Right atrium auricular region (tissue), 2 donors: ENCODE results near the gene SMIM44. TPM values are rescaled to one million over a fixed set of nuclear protein-coding genes. Genes with fewer than 3 reads are reported as not detected.
A peak's percentile ranks its signal among the peaks of the same experiment; 100 is the strongest.
"Not testable (repeated sequence)": the region's sequence is repeated elsewhere in the genome, so short reads cannot be mapped to it uniquely, and the experiment has no call there.

Experiments used
- DNase-seq: peaks from one replicate; pipeline ENCODE4 v3.0.0-alpha.2; 2019; ENCODE audit warnings: low spot score
- H3K27ac ChIP-seq, 2 donors: fragments of 200-600 bp; sonication (generic); 1 replicate in 1 of 2; 2 replicates in 1 of 2; pipeline ENCODE4 v1.5.1; 2016 to 2019
- H3K27me3 ChIP-seq, 2 donors: fragments of 200-600 bp; sonication (generic); one replicate each; pipeline versions ENCODE4 v1.5.1 to v1.6.0; 2017 to 2019
- H3K36me3 ChIP-seq: fragments of 200-600 bp; sonication (generic); one replicate; pipeline ENCODE4 v1.5.1; 2016
- H3K4me1 ChIP-seq, 2 donors: fragments of 200-600 bp; sonication (generic); one replicate each; pipeline versions ENCODE4 v1.5.1 to v1.6.0; 2017 to 2019
- H3K4me3 ChIP-seq, 2 donors: fragments of 200-600 bp; sonication (generic); 1 replicate in 1 of 2; 2 replicates in 1 of 2; pipeline ENCODE4 v1.5.1; 2017 to 2019; ENCODE audit warnings: mild to moderate bottlenecking in 1 of 2, moderate library complexity in 1 of 2
- H3K9me3 ChIP-seq, 2 donors: fragments of 200-600 bp; sonication (generic); one replicate each; pipeline ENCODE4 v1.5.1; 2019
- CTCF ChIP-seq, 2 donors: fragments of 200-600 bp; sonication (generic); IDR thresholded peaks; one replicate each; pipeline ENCODE4 v1.5.1; 2019; ENCODE audit warnings: antibody characterized with exemption in 2 of 2
- total RNA-seq, 2 donors: library from RNA; depleted of rRNA; stranded (reverse); fragments of >200 nt; gene quantifications; one replicate each; pipeline ENCODE4 v1.1.0, GENCODE V29; 2016

SMIM44 gene
- total RNA-seq, 2 donors from 2014 or later, result not detected

GRCh38 chr19:3455960-3456601 is 27.2 kb downstream of the SMIM44 start:
- Histone ChIP-seq H3K27ac (peak overlapping the region in 1 of 2 donors; percentile 96), H3K4me1 (peaks cover 0 to 55% of the 10 kb centered on the region in 2 donors)

GRCh38 chr19:3455393-3455955 is 27.8 kb downstream of the SMIM44 start:
- no peak for TF ChIP-seq CTCF (IDR thresholded peaks at IDR 0.05)
- no peak overlapping the region for H3K4me3 ChIP-seq
- H3K27me3 ChIP-seq, result no peaks in the 10 kb centered on the region
- no peak for DNase-seq
- H3K27ac ChIP-seq, result no peak overlapping the region
- H3K9me3 ChIP-seq, result no peaks in the 10 kb centered on the region
- H3K4me1 ChIP-seq, result peaks cover 0 to 57% of the 10 kb centered on the region in 2 donors
- peaks cover 66% of the 10 kb centered on the region for H3K36me3 ChIP-seq

More at GRCh38 chr19:3455960-3456601, 27.2 kb downstream of the SMIM44 start:
- Histone ChIP-seq H3K4me3 (no peak overlapping the region), H3K9me3 (no peaks in the 10 kb centered on the region), H3K27me3 (no peaks in the 10 kb centered on the region), H3K36me3 (peaks cover 68% of the 10 kb centered on the region)
- no peak for TF ChIP-seq CTCF (IDR thresholded peaks at IDR 0.05)
- DNase-seq, result no peak

GRCh38 chr19:3454656-3455392 is 28.4 kb downstream of the SMIM44 start:
- DNase-seq, result no peak
- H3K27ac ChIP-seq, result peak overlapping the region; percentile 19 to 58
- no peak for TF ChIP-seq CTCF (IDR thresholded peaks at IDR 0.05)
- peaks cover 0 to 52% of the 10 kb centered on the region in 2 donors for H3K4me1 ChIP-seq
- H3K9me3 ChIP-seq, result no peaks in the 10 kb centered on the region
- H3K4me3 ChIP-seq, result no peak overlapping the region
- H3K27me3 ChIP-seq, result no peaks in the 10 kb centered on the region
- H3K36me3 ChIP-seq, result peaks cover 73% of the 10 kb centered on the region

- no peak overlapping the region for H3K4me3 ChIP-seq
- no peak for DNase-seq
- peaks cover 0 to 42% of the 10 kb centered on the region in 2 donors for H3K4me1 ChIP-seq
- H3K27ac ChIP-seq, result peak overlapping the region; percentile 19 to 58
- no peaks in the 10 kb centered on the region for H3K27me3 ChIP-seq
- peaks cover 83% of the 10 kb centered on the region for H3K36me3 ChIP-seq
- H3K9me3 ChIP-seq, result no peaks in the 10 kb centered on the region
- no peak for TF ChIP-seq CTCF (IDR thresholded peaks at IDR 0.05)
Measured at GRCh38 chr19:3453840-3454239, 29.4 kb downstream of the SMIM44 start.

- not testable (repeated sequence) for H3K9me3 ChIP-seq, H3K4me3 ChIP-seq, H3K27me3 ChIP-seq, DNase-seq
- Histone ChIP-seq H3K27ac (peak overlapping the region; percentile 89 to 94), H3K4me1 (peaks cover 0 to 33% of the 10 kb centered on the region in 2 donors), H3K36me3 (peaks cover 90% of the 10 kb centered on the region)
Measured at GRCh38 chr19:3452942-3453214, 30.4 kb downstream of the SMIM44 start.

- H3K9me3 ChIP-seq, result no peaks in the 10 kb centered on the region
- H3K36me3 ChIP-seq, result peaks cover 87% of the 10 kb centered on the region
- DNase-seq, result no peak
- no peaks in the 10 kb centered on the region for H3K27me3 ChIP-seq
- peak overlapping the region; percentile 89 to 94 for H3K27ac ChIP-seq
- no peak for TF ChIP-seq CTCF (IDR thresholded peaks at IDR 0.05)
- peaks cover 0 to 27% of the 10 kb centered on the region in 2 donors for H3K4me1 ChIP-seq
- H3K4me3 ChIP-seq, result no peak overlapping the region
Measured at GRCh38 chr19:3452171-3452941, 30.9 kb downstream of the SMIM44 start.
